Vagina (tissue), 2 donors: ENCODE measurements around the gene ENTPD8.

Source experiments
- POLR2A ChIP-seq, 2 donors: fragments of 450-650 bp; IDR thresholded peaks; one replicate each; pipeline ENCODE4 v1.6.1; 2017; ENCODE audit warnings: antibody characterized with exemption in 2 of 2, mild to moderate bottlenecking in 2 of 2, moderate library complexity in 2 of 2
- TF ChIP-seq, protein P1 (sequence below), 3 experiments: fragments of 450-650 bp in 2 of 3; fragments of 200-600 bp in 1 of 3; sonication (generic) in 1 of 3; IDR thresholded peaks; one replicate each; pipeline ENCODE4 v1.5.1; 2017 to 2019; ENCODE audit warnings: antibody characterized with exemption in 3 of 3, mild to moderate bottlenecking in 2 of 3, moderate library complexity in 2 of 3

GRCh38 chr9:137456864-137457405 is 15.8 kb upstream of the ENTPD8 start:
- TF ChIP-seq POLR2A (IDR thresholded peaks at IDR 0.05): no peak
- TF ChIP-seq, protein P1, sequence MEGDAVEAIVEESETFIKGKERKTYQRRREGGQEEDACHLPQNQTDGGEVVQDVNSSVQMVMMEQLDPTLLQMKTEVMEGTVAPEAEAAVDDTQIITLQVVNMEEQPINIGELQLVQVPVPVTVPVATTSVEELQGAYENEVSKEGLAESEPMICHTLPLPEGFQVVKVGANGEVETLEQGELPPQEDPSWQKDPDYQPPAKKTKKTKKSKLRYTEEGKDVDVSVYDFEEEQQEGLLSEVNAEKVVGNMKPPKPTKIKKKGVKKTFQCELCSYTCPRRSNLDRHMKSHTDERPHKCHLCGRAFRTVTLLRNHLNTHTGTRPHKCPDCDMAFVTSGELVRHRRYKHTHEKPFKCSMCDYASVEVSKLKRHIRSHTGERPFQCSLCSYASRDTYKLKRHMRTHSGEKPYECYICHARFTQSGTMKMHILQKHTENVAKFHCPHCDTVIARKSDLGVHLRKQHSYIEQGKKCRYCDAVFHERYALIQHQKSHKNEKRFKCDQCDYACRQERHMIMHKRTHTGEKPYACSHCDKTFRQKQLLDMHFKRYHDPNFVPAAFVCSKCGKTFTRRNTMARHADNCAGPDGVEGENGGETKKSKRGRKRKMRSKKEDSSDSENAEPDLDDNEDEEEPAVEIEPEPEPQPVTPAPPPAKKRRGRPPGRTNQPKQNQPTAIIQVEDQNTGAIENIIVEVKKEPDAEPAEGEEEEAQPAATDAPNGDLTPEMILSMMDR (IDR thresholded peaks at IDR 0.05): no peak
